CD4-positive, alpha-beta T cell treated with Interleukin-21 for 1 hour (primary cell): Measurements from ENCODE around the gene KRT3.
"Not testable (repeated sequence)": the region's sequence is repeated elsewhere in the genome, so short reads cannot be mapped to it uniquely, and the experiment has no call there.

Source experiments
- DNase-seq: peaks from one replicate; pipeline ENCODE4 v3.0.0-alpha.2; 2020

The KRT3 gene

DNA sequence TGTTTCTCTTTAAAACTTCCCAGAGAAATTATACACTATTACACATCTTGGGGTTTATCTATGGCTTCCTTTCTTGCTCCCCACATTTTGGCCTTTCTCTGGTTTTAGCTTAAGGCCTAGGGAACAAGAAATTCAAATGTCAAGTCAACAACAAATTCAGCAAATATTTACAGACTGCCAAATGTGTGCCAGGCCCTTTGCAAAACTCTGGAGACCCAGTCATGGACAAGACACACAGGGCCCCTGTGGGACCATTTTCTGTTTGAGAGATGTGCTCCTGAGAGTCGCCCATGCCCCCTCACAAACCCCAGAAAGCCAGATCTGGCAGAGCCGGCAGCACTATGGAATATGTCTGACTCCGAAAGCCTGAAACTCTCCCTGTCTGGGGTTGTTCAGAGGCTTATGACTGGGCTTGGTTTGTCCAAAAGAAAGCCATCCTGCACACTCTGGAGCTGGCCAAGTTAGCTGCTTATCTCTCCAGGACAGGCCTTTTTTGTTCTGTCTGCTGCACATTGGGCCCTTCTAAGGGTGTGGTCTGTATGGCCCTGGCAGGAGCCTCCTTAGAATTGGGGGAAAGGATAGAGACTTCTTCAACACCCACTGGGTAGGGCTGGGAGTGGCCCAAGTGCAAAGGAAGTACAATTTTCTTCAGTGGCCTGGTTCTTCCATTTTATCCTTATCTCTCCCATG is 1.1 kb upstream of the KRT3 start:
- DNase-seq: no peak

DNA sequence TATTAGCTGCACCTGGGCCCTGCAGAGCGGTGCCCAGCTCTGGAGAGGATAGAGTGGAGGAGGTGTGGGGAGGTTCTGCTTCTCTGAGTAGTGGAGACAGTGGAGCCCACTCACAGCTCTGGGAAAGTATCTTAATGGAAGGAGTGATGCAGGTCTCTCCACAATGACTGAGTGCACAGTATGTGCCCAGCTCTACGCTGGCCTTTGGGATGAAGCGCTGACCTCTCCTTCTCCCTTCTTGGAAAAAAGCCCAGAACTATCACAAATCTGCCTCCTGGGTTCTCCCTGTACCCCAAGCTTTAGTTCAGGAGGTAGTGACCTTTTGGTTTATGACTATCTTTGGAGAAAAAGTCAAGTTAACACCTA is 495 bp upstream of the KRT3 start:
- DNase-seq: no peak

DNA sequence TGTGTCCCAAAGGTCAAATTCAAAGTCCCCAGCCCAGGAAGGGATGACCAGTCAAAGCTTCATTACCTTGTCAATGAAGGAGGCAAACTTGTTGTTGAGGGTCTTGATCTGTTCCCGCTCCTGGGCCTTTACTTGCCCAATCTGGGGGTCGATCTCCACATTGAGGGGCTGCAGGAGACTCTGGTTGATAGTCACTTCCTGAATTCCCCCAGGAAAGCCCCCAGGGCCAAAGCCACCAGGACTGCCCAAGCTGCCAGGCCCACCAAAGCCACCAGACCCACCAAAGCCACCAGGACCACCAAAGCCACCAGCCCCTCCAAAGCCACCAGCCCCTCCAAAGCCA is 614 bp downstream of the KRT3 start:
- DNase-seq: not testable (repeated sequence)

DNA sequence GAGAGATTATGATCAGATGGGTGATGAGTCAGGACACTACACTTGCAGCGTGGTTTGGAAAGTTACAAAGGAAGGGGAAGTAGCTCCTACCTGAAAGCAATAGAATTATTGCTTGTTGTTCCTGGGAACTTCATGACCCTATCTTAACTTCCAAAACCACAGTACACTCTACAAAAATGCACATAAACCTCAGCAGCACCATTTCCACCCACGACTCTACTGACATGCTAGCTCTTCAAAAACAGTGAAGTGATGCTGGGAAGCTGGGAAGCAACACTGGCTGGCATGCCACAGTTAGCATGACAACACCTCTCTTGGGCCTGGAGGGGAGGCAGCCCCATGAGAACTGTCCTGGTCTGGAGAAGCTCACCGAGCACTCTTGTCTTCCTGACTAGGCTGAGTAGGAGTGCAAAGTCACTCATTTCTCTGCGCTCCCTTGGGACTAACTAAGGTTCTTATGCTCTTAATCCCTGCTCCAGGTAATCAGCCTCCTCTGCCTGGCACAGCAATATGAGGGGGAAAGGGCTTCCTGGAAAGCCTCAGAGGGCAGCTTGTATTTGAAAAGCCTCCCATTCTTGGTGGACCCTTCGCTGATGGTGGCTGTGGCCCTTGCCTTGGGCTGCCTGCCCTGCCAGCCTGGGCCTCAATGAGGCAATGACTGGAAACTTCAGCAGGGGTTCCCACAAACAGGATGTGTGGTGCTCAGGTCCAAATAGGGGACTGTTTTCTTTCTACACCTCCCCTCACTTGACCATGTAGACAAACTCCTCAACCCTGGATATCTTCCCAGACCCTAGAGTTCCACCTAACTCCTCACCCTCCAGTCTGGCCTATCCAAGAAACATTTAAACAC is 1.2 kb downstream of the KRT3 start:
- no peak for DNase-seq

DNA sequence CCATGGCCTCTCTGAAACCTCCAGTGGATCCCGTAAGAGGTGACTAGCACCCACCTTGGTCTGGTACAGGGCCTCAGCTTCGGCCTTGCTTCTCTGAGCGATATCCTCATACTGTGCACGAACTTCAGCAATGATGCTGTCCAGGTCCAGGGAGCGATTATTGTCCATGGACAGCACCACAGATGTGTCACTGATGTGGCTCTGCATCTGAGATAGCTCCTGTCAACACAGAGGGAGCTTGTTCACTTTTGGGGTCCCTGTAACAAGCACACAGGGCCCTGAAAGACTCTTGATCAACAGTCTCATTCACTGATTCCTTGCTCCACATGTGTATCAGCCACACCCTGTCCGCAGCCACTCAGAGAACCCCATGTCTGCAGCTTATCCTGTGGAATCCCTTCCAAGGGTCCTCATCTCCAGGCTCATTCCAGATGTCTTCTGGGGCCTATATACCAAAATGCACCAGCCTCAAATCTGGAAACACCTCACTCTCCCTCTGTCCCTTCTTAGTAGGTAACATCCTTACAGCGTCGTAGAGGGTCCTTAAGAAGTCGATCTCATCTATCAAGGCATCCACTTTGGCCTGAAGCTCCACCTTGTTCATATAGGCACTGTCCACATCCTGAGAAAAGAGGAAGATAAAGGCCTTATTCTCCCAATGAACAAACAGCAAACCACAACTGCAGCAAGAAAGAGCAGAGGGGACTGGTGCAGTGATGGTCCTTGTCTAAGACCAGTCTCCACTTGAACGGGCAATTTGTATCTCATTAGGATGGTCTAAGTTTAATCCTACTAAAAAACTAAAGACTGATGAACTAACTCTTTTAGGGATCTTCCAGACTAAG is 3.5 kb downstream of the KRT3 start:
- DNase-seq: no peak

DNA sequence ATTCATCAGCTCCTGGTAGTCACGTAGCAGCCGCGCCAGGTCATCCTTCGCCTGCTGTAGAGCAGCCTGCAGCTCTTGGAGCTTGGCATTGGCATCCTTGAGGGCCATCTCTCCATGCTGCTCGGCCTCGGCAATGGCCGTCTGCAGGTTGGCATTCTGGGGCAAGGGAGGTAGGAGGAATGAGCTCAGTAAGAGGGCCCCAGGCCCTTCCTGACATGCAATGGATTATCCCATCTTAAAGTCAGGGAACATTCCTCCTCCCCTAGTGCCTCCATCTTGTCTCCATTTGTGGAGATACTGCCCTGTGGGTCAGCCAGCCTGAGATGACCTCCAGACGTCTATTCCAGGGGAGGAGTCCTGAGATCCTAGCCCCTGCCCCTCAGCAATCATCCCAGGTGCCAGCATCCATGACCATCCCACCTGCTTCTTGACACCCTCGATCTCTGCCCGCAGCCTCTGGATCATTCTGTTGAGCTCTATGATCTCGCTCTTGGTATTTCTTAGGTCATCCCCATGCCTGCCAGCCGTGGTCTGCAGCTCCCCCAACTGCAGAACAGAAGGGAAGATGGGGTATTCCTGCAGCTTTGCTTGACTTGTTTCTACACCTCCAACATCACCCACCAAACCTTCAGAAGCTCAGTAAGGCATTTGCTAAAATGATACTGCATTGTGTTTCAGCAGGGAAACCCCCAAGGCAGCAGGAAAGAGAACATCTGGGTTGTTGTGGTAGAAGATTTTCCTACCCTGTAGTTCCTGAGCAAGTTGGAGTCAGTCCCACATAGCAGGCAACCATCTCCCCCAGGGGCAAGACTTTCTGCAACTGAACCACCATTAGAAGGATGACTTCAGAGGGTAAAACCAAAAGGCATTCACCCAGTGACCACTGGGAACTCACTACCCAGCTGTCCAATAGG is 4.4 kb downstream of the KRT3 start:
- no peak for DNase-seq

DNA sequence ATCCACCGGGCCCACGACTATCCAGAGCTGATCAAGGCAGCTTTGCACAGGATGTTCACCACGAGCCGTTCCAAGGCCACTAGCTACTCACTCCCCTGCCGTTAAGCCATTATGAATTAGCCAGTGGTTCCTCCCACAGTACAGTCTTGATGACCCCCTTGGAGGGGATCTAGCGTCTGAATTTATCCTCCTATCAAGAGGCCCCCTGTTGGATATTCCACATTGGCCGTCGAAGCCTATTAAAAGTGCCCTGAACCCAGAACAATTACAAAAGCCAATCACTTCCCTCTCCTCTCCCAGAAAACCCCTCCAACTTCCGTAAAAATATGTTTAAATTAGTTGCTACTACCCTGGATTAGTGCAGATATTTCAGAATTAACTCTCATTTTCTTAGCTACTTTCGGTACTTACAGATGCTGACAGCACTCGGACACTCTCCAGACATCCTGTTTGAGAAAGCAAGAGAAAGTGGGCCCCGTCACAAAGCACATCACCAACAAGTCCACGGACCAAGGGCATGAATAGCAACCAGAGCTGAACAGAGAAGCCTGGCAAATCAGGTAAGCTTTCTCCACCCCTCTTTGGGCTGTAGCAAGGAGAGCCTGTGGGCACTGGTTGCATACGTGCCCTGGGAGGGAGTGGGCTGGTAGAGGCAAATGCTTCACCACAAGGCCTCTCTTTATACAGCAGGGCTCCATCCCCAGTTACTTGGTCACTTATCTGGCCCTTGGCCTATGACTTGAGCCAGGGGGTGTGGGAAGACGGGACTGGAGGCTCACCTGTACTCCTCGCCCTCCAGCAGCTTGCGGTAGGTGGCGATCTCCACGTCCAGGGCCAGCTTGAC is 5.3 kb downstream of the KRT3 start:
- DNase-seq: no peak

DNA sequence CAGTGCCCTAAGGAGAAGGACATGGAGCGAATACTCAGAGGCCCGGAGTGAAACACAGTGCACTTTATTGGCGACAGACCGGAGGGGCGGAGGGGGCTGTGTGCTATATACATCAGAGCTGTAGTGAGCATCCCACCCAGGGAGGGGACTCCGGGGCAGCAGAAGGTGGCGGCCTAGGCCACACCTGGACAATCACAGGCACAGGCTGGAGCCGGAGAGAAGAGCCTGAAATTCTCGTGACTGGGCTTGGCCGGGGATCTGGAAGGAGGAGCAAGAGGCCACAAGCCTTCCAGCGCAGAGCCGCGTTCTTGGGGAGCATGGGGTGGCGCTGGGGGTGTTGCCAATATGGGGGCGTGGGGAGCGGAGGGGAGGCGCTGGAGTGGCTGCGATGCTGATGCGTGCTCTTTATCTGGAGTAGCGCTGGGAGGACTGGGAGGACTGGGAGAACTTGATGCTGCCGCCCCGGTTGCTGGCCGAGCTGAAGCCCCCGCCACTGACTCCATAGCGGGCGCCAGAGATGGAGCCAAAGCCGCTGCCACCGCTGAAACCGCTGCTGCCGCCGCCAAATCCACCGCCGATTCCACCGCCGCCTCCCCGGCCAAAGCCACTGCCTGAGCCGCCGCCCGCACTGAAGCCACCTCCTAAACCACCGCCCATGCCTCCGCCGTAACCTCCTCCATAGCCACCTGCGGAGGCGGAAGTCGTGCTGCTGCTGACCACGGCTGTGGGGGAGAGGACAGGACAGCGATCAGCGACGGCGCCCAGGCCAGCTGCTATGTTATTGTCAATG is 6.1 kb downstream of the KRT3 start:
- no peak for DNase-seq

DNA sequence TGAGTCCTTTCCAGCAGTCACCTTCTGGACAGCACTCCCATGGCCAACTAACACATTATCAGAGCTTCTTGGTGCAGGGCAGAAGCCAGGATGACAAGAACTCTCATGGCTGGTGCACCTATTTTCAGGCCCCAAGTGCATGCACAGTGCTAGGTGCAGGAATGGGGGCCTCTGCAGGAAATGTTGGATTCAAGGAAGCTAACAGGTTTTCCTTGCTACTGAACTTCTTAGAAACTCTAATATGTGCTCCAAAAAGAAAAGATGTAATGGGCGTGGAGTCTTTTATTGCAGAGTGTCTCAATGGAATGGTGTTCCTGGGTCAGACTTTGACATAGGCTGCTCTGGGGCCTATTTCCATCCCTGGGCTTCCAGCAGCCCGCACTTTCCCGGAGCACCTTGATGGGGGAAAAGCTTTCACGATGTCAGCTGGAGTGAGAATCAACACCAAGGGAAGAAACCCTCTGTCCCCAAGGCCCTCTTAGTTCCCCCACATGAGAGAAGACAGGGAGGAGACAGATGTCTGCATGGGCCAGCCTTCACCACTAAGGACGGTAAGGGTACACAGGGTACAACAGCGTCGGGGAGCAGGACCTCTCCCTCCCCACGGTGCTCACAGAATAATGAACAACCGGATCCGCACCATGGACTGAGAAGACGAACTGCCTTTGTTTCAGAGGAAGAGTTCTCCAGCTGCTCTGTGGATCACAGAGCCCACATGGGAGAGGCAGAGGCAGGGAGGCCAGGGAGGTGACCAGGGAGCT is 6.9 kb downstream of the KRT3 start:
- no peak for DNase-seq

DNA sequence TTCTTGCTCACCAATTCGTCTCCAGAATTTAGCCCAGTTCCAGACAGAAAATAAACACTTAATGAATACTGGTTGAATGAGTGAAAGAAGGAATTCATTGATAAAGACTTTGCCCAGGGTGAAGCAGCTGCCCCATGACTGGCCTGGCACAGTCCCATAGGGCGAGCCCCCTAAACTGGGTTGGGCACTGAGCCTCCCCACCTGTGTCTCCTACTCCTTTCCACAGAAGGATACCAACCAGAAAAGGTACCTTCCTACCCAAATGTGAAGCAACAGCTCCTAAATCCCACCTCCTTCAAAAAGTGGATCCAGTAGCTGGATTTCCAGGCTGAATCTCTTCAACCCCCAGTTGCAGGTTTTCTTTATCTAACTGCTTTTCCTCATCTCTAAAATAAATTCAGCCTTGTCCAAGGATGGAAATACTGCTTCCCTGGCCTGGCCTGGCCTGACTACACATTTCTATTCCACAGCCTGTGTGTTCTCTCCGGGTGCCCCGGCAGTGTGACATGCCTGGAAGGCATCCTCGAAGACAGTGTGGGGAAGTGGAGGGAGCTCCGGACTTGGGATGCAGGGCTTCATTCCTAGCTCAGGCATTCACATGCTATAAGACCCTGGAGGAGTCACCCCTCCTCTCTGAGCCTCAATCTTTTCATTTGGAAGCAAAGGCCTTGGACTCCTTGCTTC is 7.6 kb downstream of the KRT3 start:
- no peak for DNase-seq

DNA sequence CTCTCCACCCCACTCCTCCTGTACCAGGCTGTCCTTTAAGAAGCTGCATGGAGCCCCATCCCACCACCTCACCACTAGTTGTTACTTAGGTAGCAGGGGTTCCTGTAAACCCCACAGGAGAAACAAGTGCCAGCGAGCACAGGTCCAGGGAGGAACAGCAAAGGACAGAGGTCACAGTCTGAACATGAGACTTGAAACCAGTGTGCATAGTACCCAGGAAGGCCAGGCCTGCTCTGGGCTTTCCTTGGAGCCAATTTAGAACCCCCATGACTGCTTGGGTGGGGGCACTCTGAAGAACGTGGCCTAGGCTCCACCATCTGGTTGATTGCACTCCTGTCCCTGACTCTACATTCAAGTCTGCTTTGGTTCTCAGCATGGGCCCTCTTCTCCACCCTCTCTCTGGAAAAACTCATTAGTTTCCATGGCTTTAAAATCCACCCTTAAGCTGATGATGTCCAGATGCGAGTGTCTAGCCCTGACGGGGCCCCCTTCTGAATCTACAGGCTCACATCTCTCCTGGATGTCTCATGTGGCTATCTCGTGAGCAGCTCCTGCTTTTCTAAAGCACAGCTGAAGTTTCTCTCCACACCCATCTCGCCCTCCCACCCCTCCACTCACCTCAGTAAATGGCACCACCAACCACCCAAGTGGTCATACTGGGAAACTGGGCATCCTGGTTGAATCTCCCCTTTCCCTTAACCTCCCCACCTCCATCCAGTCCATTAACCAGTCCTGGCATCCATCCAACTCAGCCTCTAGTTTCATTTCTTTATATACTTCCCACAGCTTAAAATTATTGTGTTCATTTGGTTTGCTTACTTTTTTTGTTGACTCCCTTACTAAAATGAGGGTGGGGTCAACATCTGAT is 8.4 kb downstream of the KRT3 start:
- DNase-seq: no peak

DNA sequence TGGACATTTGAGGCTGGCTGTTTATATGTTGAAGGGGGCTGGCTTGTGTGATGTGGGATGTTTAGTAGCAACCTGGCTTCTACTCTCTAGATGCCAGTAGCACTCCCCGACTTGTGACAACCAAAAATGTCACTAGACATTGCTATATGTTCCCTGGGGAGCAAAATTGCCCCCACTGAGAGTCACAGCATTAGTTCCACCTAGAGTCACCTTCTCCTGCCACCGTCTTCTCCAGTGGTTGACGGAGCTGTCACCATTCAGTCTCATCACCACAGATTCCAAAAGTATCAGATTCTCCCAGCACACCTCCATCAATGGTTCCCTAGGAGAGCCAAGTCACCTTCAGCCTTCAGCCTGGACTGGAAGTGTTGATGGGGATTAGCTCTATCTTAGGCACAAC is 11.0 kb downstream of the KRT3 start:
- no peak for DNase-seq

DNA sequence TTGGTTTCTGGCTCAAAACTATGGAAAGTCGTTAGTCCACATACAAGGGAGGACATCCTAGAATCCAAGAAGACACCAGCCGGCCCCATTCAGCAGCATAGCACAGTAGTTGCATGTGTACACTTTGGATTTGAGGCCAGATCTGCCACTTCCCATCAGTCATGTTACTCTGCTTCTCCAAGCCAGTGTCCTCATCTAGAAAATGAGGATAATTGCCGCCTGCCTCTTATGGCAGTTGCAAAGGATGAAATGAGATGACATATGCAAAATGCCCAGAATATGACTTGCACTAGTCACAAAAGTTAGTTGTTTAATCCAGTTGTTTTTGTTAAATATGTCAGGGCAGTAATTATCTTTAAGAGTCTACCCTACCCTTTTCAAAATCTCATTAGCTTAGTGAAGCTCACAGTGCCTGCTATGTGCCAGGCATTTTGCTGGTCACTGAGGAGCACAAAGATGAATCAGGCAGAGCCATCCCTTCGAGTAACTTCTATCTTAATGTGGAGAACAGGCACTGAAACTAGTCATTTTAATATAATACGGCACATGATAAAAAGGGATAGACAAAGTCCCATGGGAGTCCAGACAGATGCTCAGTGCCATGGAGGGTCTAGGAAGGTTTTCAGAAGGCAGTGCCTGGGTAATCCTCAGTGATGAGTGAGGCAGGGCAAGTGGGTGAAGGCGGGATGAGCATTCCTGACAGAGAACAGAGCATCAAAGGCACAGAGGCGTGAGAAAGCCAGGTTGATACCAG is 12.2 kb downstream of the KRT3 start:
- no peak for DNase-seq

DNA sequence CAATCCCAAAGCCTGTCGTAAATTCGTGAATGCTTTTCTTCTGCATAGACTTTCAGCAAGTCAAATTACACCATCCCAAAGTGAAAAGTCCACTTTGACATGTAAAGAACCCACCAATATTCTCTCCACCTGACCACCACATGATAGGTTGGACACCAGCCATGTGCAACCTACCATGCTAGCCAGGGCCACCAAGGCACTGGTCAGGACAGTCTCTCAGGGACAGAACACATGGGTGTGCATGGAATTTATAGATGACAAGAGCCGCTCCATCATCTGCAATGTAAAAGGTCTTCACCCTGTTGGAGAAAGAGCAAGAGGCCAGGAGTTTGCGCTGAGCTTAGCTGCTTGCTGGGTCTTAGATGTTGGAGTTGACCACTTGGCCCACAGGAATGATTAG is 13.4 kb downstream of the KRT3 start:
- DNase-seq: no peak

DNA sequence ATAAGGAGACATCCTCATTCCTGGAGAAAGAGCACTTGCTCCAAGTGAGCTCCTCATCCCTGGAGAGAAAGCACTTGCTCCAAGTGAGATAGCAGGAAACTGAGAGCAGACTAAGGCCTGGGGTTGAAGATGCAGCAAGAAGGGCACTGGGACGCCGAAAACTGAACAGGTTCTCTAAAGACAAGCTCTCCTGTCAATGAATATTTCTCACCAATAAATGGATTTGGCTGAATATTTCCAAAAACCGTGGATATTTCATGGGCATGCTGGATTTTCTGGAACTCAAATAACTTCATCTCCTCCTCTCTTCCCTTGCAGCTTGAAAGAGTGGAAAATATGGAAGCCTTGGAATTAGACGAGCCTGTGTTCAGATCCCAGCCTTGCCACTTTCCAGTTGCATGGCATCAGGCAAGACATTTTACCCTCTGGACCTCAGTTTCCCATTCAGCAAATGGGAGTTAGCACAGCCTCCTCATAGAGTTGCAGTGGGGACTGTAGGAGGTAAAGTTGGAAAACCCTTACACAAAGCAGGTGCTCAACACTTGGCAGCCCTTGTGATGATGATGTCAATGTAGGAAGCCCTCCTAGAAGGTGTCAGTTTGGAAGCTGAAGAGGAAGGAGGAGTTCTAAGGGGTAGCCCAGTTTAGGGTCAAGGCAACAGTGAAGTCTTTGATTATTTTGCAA is 14.4 kb downstream of the KRT3 start:
- no peak for DNase-seq

DNA sequence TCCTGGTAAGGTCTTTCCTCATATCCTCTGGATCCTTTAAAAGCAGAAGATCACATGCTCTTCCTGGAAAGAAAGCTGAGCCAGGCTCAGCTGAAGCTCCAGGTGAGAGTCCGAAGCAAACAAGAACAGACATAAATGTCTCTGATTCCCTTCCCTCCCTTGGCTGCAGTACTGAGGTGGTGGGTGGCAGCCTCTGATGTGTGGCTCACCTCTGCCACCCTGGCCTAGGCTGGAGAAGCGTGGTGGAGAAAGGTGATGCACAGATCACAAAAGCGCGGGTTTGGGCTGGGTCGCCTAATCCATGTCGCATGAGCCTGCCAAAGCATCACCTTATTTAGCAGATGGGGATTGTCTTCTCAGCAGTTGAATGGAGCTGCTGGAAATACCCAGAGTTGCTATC is 16.0 kb downstream of the KRT3 start:
- DNase-seq: no peak

DNA sequence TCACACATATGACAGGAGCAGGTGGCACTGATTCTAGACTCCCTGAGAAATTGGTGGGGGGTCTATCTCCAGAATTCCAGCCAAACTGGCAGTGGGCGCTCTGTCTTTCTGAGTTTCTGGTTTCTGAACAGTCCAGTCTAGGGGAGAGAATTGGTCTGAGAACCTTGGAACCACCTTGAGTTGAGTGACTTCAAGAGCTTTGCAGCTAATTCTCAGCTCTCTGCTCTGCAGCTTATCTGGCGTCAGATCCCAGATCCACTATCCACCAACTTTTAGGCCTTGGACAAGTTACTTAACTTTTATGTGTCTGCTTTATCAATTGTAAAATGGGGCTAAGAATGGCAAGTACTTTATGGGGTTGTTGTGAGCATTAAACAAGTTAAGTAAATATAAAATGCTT is 17.1 kb downstream of the KRT3 start:
- DNase-seq: no peak
